Measurements from ENCODE around the gene SNAP25. TPM values are rescaled to one million over a fixed set of nuclear protein-coding genes. Genes with fewer than 3 reads are reported as not detected.

Gene SNAP25
- total RNA-seq, 4 donors from 2014 or later, result 2.9 to 4.8 (median 3.9) TPM

- no peak for TF ChIP-seq POLR2AphosphoS5 (IDR thresholded peaks at IDR 0.05)
- TF ChIP-seq CTCF (IDR thresholded peaks at IDR 0.05), result no peak
- TF ChIP-seq EP300 (IDR thresholded peaks at IDR 0.05), result no peak
- no peak for TF ChIP-seq POLR2A (IDR thresholded peaks at IDR 0.05; ENCODE audit: low read depth)
- H3K27ac ChIP-seq (replicated peaks in 1 of 4), result no peak overlapping the region
- intact Hi-C loops (cut with DNase I), result no loop called here
- H3K4me3 ChIP-seq, result no peak overlapping the region
- no peaks in the 10 kb centered on the region for H3K27me3 ChIP-seq
- WGBS, result 41% methylated on average over 3 of the region's 3 CpGs
- peaks cover 0 to 2% (median 0%) of the 10 kb centered on the region in 4 donors for H3K4me1 ChIP-seq
- no peaks in the 10 kb centered on the region for H3K36me3 ChIP-seq
- H3K9me3 ChIP-seq, result no peaks in the 10 kb centered on the region
- DNase-seq (ENCODE audit: extremely low spot score), result no peak
Measured at GRCh38 chr20:10347086-10347880, 128.7 kb downstream of the SNAP25 start.

GRCh38 chr20:10349118-10349517, 130.5 kb downstream of the SNAP25 start:
- H3K4me1 ChIP-seq, result peaks cover 0 to 4% (median 0%) of the 10 kb centered on the region in 4 donors
- intact Hi-C loops (cut with DNase I), result no loop called here
- TF ChIP-seq EP300 (IDR thresholded peaks at IDR 0.05), result no peak
- no peak for TF ChIP-seq POLR2AphosphoS5 (IDR thresholded peaks at IDR 0.05)
- TF ChIP-seq POLR2A (IDR thresholded peaks at IDR 0.05; ENCODE audit: low read depth), result no peak
- no peak for TF ChIP-seq CTCF (IDR thresholded peaks at IDR 0.05)
- no peaks in the 10 kb centered on the region for H3K36me3 ChIP-seq
- no peak overlapping the region for H3K4me3 ChIP-seq
- DNase-seq (ENCODE audit: extremely low spot score), result no peak
- H3K27me3 ChIP-seq, result no peaks in the 10 kb centered on the region
- H3K27ac ChIP-seq (replicated peaks in 1 of 4), result no peak overlapping the region
- H3K9me3 ChIP-seq, result no peaks in the 10 kb centered on the region
- 80% methylated on average over 1 of the region's 3 CpGs for WGBS

GRCh38 chr20:10350188-10350842, 131.7 kb downstream of the SNAP25 start:
- Histone ChIP-seq H3K4me1 (peaks cover 0 to 4% (median 0%) of the 10 kb centered on the region in 4 donors), H3K4me3 (no peak overlapping the region), H3K27me3 (no peaks in the 10 kb centered on the region), H3K9me3 (no peaks in the 10 kb centered on the region), H3K36me3 (no peaks in the 10 kb centered on the region), H3K27ac (replicated peaks in 1 of 4) (peak overlapping the region in 2 of 4 donors; percentile 22 to 58)
- no peak for TF ChIP-seq POLR2AphosphoS5 (IDR thresholded peaks at IDR 0.05)
- no peak for TF ChIP-seq POLR2A (IDR thresholded peaks at IDR 0.05; ENCODE audit: low read depth)
- no peak for TF ChIP-seq EP300 (IDR thresholded peaks at IDR 0.05)
- no peak for TF ChIP-seq CTCF (IDR thresholded peaks at IDR 0.05)
- no peak for DNase-seq (ENCODE audit: extremely low spot score)
- 94% methylated on average over 9 of the region's 9 CpGs for WGBS
- intact Hi-C loops (cut with DNase I), result no loop called here

GRCh38 chr20:10352934-10353824, 134.5 kb downstream of the SNAP25 start:
- peak overlapping the region in 1 of 4 donors; percentile 25 for H3K27ac ChIP-seq (replicated peaks in 1 of 4)
- no peak for DNase-seq (ENCODE audit: extremely low spot score)
- TF ChIP-seq CTCF (IDR thresholded peaks at IDR 0.05), result no peak
- TF ChIP-seq POLR2AphosphoS5 (IDR thresholded peaks at IDR 0.05), result no peak
- no peak for TF ChIP-seq POLR2A (IDR thresholded peaks at IDR 0.05; ENCODE audit: low read depth)
- no peak for TF ChIP-seq EP300 (IDR thresholded peaks at IDR 0.05)
- intact Hi-C loops (cut with DNase I), result no loop called here
- no peaks in the 10 kb centered on the region for H3K9me3 ChIP-seq
- peaks cover 0 to 4% (median 0%) of the 10 kb centered on the region in 4 donors for H3K4me1 ChIP-seq
- H3K36me3 ChIP-seq, result no peaks in the 10 kb centered on the region
- H3K4me3 ChIP-seq, result no peak overlapping the region
- H3K27me3 ChIP-seq, result no peaks in the 10 kb centered on the region
- WGBS, result 45% methylated on average over 6 of the region's 6 CpGs

Measured in esophagus muscularis mucosa (tissue), 4 donors.